ENCODE results near the gene CD151. TPM values are rescaled to one million over a fixed set of nuclear protein-coding genes. Genes with fewer than 3 reads are reported as not detected.

The CD151 gene
- total and polyA plus RNA-seq, 8 donors: 122 to 815 (median 162) TPM

- Histone ChIP-seq H3K4me3 (peak overlapping the region; percentile 98 to 99), H3K27ac (peak overlapping the region; percentile 91 to 92), H3K27me3 (peaks cover 0 to 24% of the 10 kb centered on the region in 2 donors), H3K36me3 (peaks cover 0 to 20% of the 10 kb centered on the region in 2 donors), H3K4me1 (peaks cover 37 to 82% of the 10 kb centered on the region in 2 donors), H3K9me3 (no peaks in the 10 kb centered on the region)
- DNase-seq (peak; percentile 82 to 95 (median 90)), ATAC-seq (peak; percentile 61)
- intact Hi-C loops (cut with DNase I): no loop called here
- TF ChIP-seq CTCF (IDR thresholded peaks at IDR 0.05): no peak
These were observed 11.3 kb downstream of the CD151 start for GRCh38 chr11:843818-844692.

GRCh38 chr11:844693-845644 lies 12.2 kb downstream of the CD151 start:
- TF ChIP-seq CTCF (IDR thresholded peaks at IDR 0.05): no peak
- Histone ChIP-seq H3K9me3 (no peaks in the 10 kb centered on the region), H3K27me3 (peaks cover 0 to 32% of the 10 kb centered on the region in 2 donors), H3K27ac (peak overlapping the region; percentile 91 to 92), H3K4me3 (peak overlapping the region; percentile 98 to 99), H3K36me3 (peaks cover 0 to 11% of the 10 kb centered on the region in 2 donors), H3K4me1 (peaks cover 40 to 80% of the 10 kb centered on the region in 2 donors)
- peak; percentile 50 for ATAC-seq
- DNase-seq: peak; percentile 89 to 96 (median 92)
- intact Hi-C loops (cut with DNase I): no loop called here

- intact Hi-C loops (cut with DNase I): no loop called here
- no peaks in the 10 kb centered on the region for H3K9me3 ChIP-seq
These were observed 13.2 kb downstream of the CD151 start for GRCh38 chr11:845872-846495.

GRCh38 chr11:846496-847098 lies 13.8 kb downstream of the CD151 start:
- Histone ChIP-seq H3K27me3 (peaks cover 0 to 41% of the 10 kb centered on the region in 2 donors), H3K9me3 (no peaks in the 10 kb centered on the region), H3K4me1 (peaks cover 35 to 72% of the 10 kb centered on the region in 2 donors), H3K36me3 (no peaks in the 10 kb centered on the region), H3K27ac (peak overlapping the region; percentile 91 to 92), H3K4me3 (no peak overlapping the region)
- intact Hi-C loops (cut with DNase I): no loop called here
- ATAC-seq (no peak), DNase-seq (no peak)
- TF ChIP-seq CTCF (IDR thresholded peaks at IDR 0.05): no peak

More at GRCh38 chr11:845872-846495, 13.2 kb downstream of the CD151 start:
- H3K27me3 ChIP-seq: peaks cover 0 to 41% of the 10 kb centered on the region in 2 donors
- peaks cover 0 to 1% of the 10 kb centered on the region in 2 donors for H3K36me3 ChIP-seq
- peaks cover 41 to 78% of the 10 kb centered on the region in 2 donors for H3K4me1 ChIP-seq
- no peak for ATAC-seq
- no peak for TF ChIP-seq CTCF (IDR thresholded peaks at IDR 0.05)
- H3K4me3 ChIP-seq: no peak overlapping the region
- H3K27ac ChIP-seq: peak overlapping the region; percentile 91 to 92
- no peak for DNase-seq

Measured in left lung (tissue), 10 donors.